Smooth muscle cell (in vitro differentiated cells): Measurements from ENCODE around the gene INHBE. TPM values are rescaled to one million over a fixed set of nuclear protein-coding genes. Genes with fewer than 3 reads are reported as not detected.

ENCODE experiments used
- DNase-seq: peaks from one replicate; lab custom pipeline; 2025; ENCODE audit not compliant: unreplicated experiment; lab: John Stamatoyannopoulos, UW
- H2AFZ ChIP-seq: fragments of 200-600 bp; sonication (generic); 2 replicates; pipeline ENCODE4 v1.6.0; 2016; ENCODE audit warnings: antibody characterized with exemption, low read depth, mild to moderate bottlenecking
- H3F3A ChIP-seq: fragments of 200-600 bp; sonication (generic); 2 replicates; pipeline ENCODE4 v1.6.0; 2017; ENCODE audit warnings: antibody characterized with exemption, low read depth
- H3K27ac ChIP-seq: fragments of 200-600 bp; sonication (generic); 2 replicates; pipeline ENCODE4 v1.5.1; 2016; ENCODE audit warnings: low read depth, mild to moderate bottlenecking
- H3K27me3 ChIP-seq: fragments of 200-600 bp; sonication (generic); 2 replicates; pipeline ENCODE4 v1.6.1; 2016; ENCODE audit warnings: low read depth, mild to moderate bottlenecking
- H3K36me3 ChIP-seq: fragments of 200-600 bp; sonication (generic); 2 replicates; pipeline ENCODE4 v1.5.1; 2016; ENCODE audit warnings: low read depth
- H3K4me1 ChIP-seq: fragments of 200-600 bp; sonication (generic); 2 replicates; pipeline ENCODE4 v1.5.1; 2016; ENCODE audit warnings: low read depth
- H3K4me2 ChIP-seq: fragments of 200-600 bp; sonication (generic); 2 replicates; pipeline ENCODE4 v1.6.0; 2016; ENCODE audit warnings: mild to moderate bottlenecking
- H3K4me3 ChIP-seq: fragments of 200-600 bp; sonication (generic); 2 replicates; pipeline ENCODE4 v1.5.1; 2016; ENCODE audit warnings: mild to moderate bottlenecking
- H3K79me2 ChIP-seq: fragments of 200-600 bp; sonication (generic); 2 replicates; pipeline ENCODE4 v1.6.0; 2016; ENCODE audit warnings: low read depth, mild to moderate bottlenecking
- H3K9ac ChIP-seq: fragments of 200-600 bp; sonication (generic); 2 replicates; pipeline ENCODE4 v1.6.0; 2016; ENCODE audit warnings: low read depth
- H3K9me3 ChIP-seq: fragments of 200-600 bp; sonication (generic); replicated peaks from 2 replicates; pipeline ENCODE4 v1.5.1; 2016; ENCODE audit warnings: low read depth
- H4K20me1 ChIP-seq: fragments of 200-600 bp; sonication (generic); 2 replicates; pipeline ENCODE4 v1.6.0; 2016; ENCODE audit warnings: low read depth
- WGBS: methylation state at CpG from one replicate; pipeline ENCODE4 v1.1.7; 2016; ENCODE audit warnings: low lambda C conversion rate; 5-methylcytosine and 5-hydroxymethylcytosine counted together
- polyA plus RNA-seq: library from polyadenylated mRNA; unstranded; fragments of >200 nt; fragmentation: Nextera tagmentation; extraction: Ambion mirVana; gene quantifications from 2 replicates; pipeline ENCODE4 v1.2.1, GENCODE V29; 2016
- total RNA-seq: library from RNA; depleted of rRNA; stranded (reverse); fragments of >200 nt; gene quantifications from 2 replicates; pipeline ENCODE4 v1.2.3, GENCODE V29; 2014
- TF ChIP-seq, protein P1 (sequence below): fragments of 200-600 bp; sonication (generic); IDR thresholded peaks from 2 replicates; pipeline ENCODE4 v1.5.1; 2017; ENCODE audit warnings: borderline replicate concordance, mild to moderate bottlenecking, antibody characterized with exemption; ENCODE audit not compliant: insufficient read depth, poor library complexity, severe bottlenecking

Gene INHBE
- total and polyA plus RNA-seq, 2 experiments from 2014 or later, result 2.1 to 11.5 TPM

- no peak overlapping the region for H3K4me2 ChIP-seq
- no peaks in the 10 kb centered on the region for H3K36me3 ChIP-seq
- H3K4me1 ChIP-seq, result peaks cover 5% of the 10 kb centered on the region
- no peak overlapping the region for H3K27ac ChIP-seq
- H3F3A ChIP-seq, result no peaks in the 10 kb centered on the region
- TF ChIP-seq, protein P1, sequence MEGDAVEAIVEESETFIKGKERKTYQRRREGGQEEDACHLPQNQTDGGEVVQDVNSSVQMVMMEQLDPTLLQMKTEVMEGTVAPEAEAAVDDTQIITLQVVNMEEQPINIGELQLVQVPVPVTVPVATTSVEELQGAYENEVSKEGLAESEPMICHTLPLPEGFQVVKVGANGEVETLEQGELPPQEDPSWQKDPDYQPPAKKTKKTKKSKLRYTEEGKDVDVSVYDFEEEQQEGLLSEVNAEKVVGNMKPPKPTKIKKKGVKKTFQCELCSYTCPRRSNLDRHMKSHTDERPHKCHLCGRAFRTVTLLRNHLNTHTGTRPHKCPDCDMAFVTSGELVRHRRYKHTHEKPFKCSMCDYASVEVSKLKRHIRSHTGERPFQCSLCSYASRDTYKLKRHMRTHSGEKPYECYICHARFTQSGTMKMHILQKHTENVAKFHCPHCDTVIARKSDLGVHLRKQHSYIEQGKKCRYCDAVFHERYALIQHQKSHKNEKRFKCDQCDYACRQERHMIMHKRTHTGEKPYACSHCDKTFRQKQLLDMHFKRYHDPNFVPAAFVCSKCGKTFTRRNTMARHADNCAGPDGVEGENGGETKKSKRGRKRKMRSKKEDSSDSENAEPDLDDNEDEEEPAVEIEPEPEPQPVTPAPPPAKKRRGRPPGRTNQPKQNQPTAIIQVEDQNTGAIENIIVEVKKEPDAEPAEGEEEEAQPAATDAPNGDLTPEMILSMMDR, result no peak
- no peak overlapping the region for H2AFZ ChIP-seq
- DNase-seq, result no peak
- no peaks in the 10 kb centered on the region for H3K79me2 ChIP-seq
- H4K20me1 ChIP-seq, result no peaks in the 10 kb centered on the region
- 98% methylated on average over 14 of the region's 14 CpGs for WGBS
- no peak overlapping the region for H3K9ac ChIP-seq
- H3K4me3 ChIP-seq, result no peak overlapping the region
- no peaks in the 10 kb centered on the region for H3K9me3 ChIP-seq
- peaks cover 42% of the 10 kb centered on the region for H3K27me3 ChIP-seq
Observed at GRCh38 chr12:57470286-57470969, 15.3 kb downstream of the INHBE start.

- H3K9ac ChIP-seq, result no peak overlapping the region
- peaks cover 49% of the 10 kb centered on the region for H3K27me3 ChIP-seq
- no peak overlapping the region for H3K27ac ChIP-seq
- H3F3A ChIP-seq, result no peaks in the 10 kb centered on the region
- no peaks in the 10 kb centered on the region for H3K79me2 ChIP-seq
- no peak overlapping the region for H3K4me2 ChIP-seq
- no peaks in the 10 kb centered on the region for H3K9me3 ChIP-seq
- DNase-seq, result no peak
- TF ChIP-seq, protein P1, result no peak
- 85% methylated on average over 4 of the region's 4 CpGs for WGBS
- no peaks in the 10 kb centered on the region for H4K20me1 ChIP-seq
- H3K36me3 ChIP-seq, result no peaks in the 10 kb centered on the region
- peaks cover 12% of the 10 kb centered on the region for H3K4me1 ChIP-seq
- H2AFZ ChIP-seq, result no peak overlapping the region
- H3K4me3 ChIP-seq, result no peak overlapping the region
Observed at GRCh38 chr12:57470970-57471656, 16.0 kb downstream of the INHBE start.

- Histone ChIP-seq H2AFZ (no peak overlapping the region), H3K4me1 (peaks cover 13% of the 10 kb centered on the region), H3K9me3 (no peaks in the 10 kb centered on the region), H3F3A (no peaks in the 10 kb centered on the region), H3K27ac (no peak overlapping the region), H3K36me3 (no peaks in the 10 kb centered on the region), H3K4me3 (no peak overlapping the region), H4K20me1 (no peaks in the 10 kb centered on the region), H3K9ac (no peak overlapping the region), H3K4me2 (no peak overlapping the region), H3K27me3 (peaks cover 55% of the 10 kb centered on the region), H3K79me2 (no peaks in the 10 kb centered on the region)
- DNase-seq, result no peak
- 100% methylated on average over 3 of the region's 3 CpGs for WGBS
- TF ChIP-seq, protein P1, result no peak
Observed at GRCh38 chr12:57471661-57472060, 16.6 kb downstream of the INHBE start.
